ENCODE results near the gene IL31.

The IL31 gene

DNA sequence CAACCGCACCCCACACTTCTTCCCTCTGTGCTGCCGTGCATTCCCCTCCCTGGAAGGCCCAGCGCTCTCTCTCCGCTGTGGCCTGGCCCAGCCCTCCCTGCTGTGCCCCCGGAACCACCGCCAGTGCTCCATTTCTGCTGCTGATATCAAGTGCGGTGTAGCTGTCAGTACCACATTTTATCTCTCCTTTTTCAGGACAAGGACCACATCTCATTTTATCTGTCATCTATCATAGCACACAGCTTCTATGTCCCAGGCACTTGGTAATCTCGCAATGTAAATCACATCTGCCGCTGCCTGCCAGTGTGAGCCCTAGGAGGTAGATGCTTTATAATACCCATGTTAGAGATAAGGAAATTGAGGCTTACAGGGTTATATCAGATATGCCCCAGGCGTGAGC is 18.3 kb downstream of the IL31 start:
- H3K4me3 ChIP-seq (ENCODE audit: low read depth, low read length) = no peak overlapping the region
- TF ChIP-seq CTCF (IDR thresholded peaks at IDR 0.05; ENCODE audit: low read depth, low read length) = no peak

DNA sequence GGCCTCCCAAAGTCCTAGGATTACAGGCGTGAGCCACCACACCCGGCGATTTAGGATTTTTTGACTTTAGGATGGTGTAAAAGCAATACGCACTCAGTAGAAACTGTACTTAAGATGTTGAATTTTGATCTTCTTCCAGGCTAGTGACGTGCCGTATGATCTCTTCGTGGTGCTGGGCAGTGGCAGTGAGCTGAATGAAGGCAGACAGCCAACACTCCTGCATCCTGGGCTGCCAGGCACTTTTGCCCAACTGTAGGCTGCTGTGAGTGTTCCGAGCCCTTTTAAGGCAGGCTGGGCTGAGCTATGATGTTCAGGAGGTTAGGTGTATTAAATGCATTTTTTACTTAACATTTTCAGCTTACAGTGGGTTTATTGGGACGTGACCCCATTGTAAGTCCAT is 21.3 kb downstream of the IL31 start:
- H3K4me3 ChIP-seq (ENCODE audit: low read depth, low read length) = no peak overlapping the region
- no peak for TF ChIP-seq CTCF (IDR thresholded peaks at IDR 0.05; ENCODE audit: low read depth, low read length)

DNA sequence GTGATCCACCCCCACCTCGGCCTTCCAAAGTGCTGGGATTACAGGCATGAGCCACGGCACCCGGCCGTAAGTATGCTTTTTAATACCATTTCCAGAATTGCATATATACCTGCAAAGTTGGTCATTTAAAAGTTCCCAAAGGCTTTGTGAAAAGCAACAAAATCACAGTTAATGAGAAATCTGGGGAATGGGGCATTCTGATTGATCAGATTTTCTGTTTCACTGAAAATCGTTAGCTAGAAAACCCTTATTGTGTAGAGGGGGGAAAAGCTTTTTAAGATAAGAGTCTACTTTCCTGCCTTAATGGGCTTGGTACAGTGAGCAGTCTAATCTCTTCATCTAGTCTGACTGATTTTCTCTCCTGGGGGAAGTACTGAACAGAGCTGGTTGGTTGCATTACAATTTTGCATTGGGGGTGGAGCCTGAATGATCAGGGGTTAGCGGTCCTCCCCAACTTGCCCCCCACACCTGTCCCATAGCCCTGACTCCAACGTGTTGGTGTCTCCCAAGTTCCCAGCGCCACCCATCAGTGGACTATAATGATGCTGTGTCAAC is 23.8 kb downstream of the IL31 start:
- no peak overlapping the region for H3K4me3 ChIP-seq (ENCODE audit: low read depth, low read length)
- no peak for TF ChIP-seq CTCF (IDR thresholded peaks at IDR 0.05; ENCODE audit: low read depth, low read length)

DNA sequence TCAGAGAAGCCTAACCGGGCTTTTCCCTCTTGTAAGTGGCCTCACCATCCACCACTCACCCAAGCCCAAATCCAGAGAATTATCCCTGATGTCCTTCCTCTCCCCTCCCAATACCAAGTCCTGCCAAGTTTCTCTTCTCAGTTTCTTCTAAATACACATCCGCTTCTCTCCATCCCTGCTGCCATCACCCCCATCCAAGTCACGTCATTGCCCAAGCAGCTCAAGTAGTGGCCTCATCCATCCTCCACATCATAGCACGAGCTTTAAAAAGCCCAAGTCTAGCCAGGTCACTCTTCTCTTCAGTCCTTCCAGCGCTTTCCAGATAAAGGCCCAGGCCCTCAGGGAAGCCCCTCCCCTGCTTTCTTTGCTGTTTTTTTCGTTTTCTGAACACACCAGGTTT is 25.4 kb downstream of the IL31 start:
- no peak overlapping the region for H3K4me3 ChIP-seq (ENCODE audit: low read depth, low read length)
- TF ChIP-seq CTCF (IDR thresholded peaks at IDR 0.05; ENCODE audit: low read depth, low read length) = no peak

- TF ChIP-seq CTCF (IDR thresholded peaks at IDR 0.05; ENCODE audit: low read depth, low read length) = no peak
- H3K4me3 ChIP-seq (ENCODE audit: low read depth, low read length) = no peak overlapping the region
Measured at GRCh38 chr12:122147514-122148290, 26.3 kb downstream of the IL31 start.

- no peak for TF ChIP-seq CTCF (IDR thresholded peaks at IDR 0.05; ENCODE audit: low read depth, low read length)
- H3K4me3 ChIP-seq (ENCODE audit: low read depth, low read length) = no peak overlapping the region
Measured at GRCh38 chr12:122145505-122146330, 28.3 kb downstream of the IL31 start.

DNA sequence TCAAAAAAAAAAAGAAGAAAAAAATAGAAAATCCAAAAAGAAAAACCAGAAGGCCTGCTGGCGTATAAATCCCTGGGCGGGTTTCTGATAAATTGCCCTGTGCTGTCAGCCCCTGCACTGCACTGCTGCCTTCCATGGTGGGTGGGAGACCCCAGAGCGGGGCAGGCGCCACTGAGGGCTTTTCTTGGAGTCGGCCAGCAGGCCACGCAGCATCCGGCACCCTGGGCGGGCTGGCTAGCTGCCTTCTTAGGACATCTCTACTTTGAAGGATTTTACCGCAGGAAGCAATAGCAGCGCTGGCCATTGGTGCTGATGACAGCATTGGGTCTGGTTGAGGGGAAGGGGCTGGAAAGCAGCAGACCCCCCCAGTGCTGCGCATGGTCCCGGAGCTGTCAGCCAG is 29.1 kb downstream of the IL31 start:
- no peak for TF ChIP-seq CTCF (IDR thresholded peaks at IDR 0.05; ENCODE audit: low read depth, low read length)
- H3K4me3 ChIP-seq (ENCODE audit: low read depth, low read length) = no peak overlapping the region
